Right lobe of liver (tissue), 4 donors: ENCODE measurements around the gene CLOCK.

Source experiments
- POLR2A ChIP-seq: fragments of 450-650 bp; IDR thresholded peaks from one replicate; pipeline ENCODE4 v1.6.1; 2017; ENCODE audit warnings: antibody characterized with exemption, mild to moderate bottlenecking
- TF ChIP-seq, protein P1 (sequence below), 4 donors: fragments of 200-600 bp in 3 of 4; fragments of 450-650 bp in 1 of 4; IDR thresholded peaks; one replicate each; pipeline versions ENCODE4 v1.5.1 to v1.8.0; 2016 to 2022; ENCODE audit warnings: antibody characterized with exemption in 4 of 4, mild to moderate bottlenecking in 2 of 4
- donor health status: DM: no; HTN: no; CAD: no.
- donor health status: DM: no; HTN: no; CAD: no.
- donor health status: DM: no; HTN: yes; CAD: no.

- TF ChIP-seq, protein P1, sequence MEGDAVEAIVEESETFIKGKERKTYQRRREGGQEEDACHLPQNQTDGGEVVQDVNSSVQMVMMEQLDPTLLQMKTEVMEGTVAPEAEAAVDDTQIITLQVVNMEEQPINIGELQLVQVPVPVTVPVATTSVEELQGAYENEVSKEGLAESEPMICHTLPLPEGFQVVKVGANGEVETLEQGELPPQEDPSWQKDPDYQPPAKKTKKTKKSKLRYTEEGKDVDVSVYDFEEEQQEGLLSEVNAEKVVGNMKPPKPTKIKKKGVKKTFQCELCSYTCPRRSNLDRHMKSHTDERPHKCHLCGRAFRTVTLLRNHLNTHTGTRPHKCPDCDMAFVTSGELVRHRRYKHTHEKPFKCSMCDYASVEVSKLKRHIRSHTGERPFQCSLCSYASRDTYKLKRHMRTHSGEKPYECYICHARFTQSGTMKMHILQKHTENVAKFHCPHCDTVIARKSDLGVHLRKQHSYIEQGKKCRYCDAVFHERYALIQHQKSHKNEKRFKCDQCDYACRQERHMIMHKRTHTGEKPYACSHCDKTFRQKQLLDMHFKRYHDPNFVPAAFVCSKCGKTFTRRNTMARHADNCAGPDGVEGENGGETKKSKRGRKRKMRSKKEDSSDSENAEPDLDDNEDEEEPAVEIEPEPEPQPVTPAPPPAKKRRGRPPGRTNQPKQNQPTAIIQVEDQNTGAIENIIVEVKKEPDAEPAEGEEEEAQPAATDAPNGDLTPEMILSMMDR (IDR thresholded peaks at IDR 0.05) = no peak
- TF ChIP-seq POLR2A = no peak
Observed at GRCh38 chr4:55407764-55408163, 138.9 kb downstream of the CLOCK start.
